ENCODE measurements around the gene PITPNM3. TPM values are rescaled to one million over a fixed set of nuclear protein-coding genes. Genes with fewer than 3 reads are reported as not detected.

The PITPNM3 gene
- total RNA-seq, 1 experiment from 2014 or later = 4.2 TPM

DNA sequence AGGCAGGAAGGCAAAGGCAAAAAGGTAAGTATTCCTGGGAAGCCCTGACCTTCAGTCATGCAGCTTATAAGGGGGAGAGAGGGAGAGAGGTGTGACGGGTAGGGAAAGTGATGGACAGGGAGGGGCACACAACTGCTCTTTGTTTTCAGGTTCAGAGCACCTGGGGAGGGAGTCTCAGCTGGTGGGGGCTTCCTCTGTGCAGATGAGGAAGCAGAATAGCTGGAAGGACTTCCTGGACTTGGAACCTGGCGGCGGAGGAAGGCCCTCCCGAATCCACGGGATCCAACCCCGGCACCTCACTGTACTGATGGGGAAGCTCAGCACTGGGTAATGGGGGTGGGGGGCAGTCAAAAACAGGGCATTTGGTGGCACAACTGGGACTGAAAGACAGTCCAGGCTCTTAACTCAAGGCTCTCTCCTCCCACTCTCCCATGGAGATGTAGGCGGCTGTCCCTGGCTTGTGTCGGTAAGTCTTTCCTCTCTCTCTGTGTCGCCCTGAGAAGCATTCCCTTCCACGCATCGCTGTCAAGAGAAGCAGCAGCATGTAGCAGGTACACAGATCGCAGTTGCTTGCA lies 11.9 kb upstream of the PITPNM3 start:
- H3K9me3 ChIP-seq (ENCODE audit: control insufficient read depth in 1 of 2, insufficient read depth in 1 of 2, low read depth in 1 of 2, low read length in 2 of 2) = no peaks in the 10 kb centered on the region
- H3K27me3 ChIP-seq (ENCODE audit: insufficient read depth, low read length) = no peaks in the 10 kb centered on the region
- ChIA-PET CTCF (no interaction called here), POLR2A (no interaction called here), RAD21 (ENCODE audit: low non-redundant PET in 1 of 2, low total read pairs in 2 of 2, uncharacterized antibody in 2 of 2, unreplicated experiment in 2 of 2) (interaction anchor here in 1 of 2 experiments (0.6 kb wide), 1 partner anchor 82 kb away, joined by 4 read pairs; no protein-coding TSS in a partner anchor)
- H3K4me2 ChIP-seq (ENCODE audit: low read length) = no peak overlapping the region
- no peaks in the 10 kb centered on the region for H3K9me2 ChIP-seq (ENCODE audit: insufficient read depth)
- no peaks in the 10 kb centered on the region for H3K4me1 ChIP-seq (ENCODE audit: control insufficient read depth in 1 of 2, insufficient read depth in 2 of 2, low read length in 2 of 2)
- H3K36me3 ChIP-seq (ENCODE audit: control insufficient read depth in 1 of 2, insufficient read depth in 2 of 2, low read length in 2 of 2) = no peaks in the 10 kb centered on the region
- H4K20me1 ChIP-seq (ENCODE audit: insufficient read depth) = no peaks in the 10 kb centered on the region
- intact Hi-C loops (cut with micrococcal nuclease) = no loop called here
- no peak overlapping the region for H2AFZ ChIP-seq (ENCODE audit: low read depth, low read length, poor library complexity, severe bottlenecking)
- DNase-seq (ENCODE audit: low read depth, low spot score) (no peak), ATAC-seq (no peak)
- no peaks in the 10 kb centered on the region for H3K79me2 ChIP-seq (ENCODE audit: insufficient read depth, low read length)
- H3K4me3 ChIP-seq (replicated peaks in 1 of 2; ENCODE audit: low read depth in 1 of 2, low read length in 2 of 2) = no peak overlapping the region
- no peak overlapping the region for H3K9ac ChIP-seq (ENCODE audit: low read length)
- no peak overlapping the region for H3K27ac ChIP-seq (ENCODE audit: low read depth, low read length)
- TF ChIP-seq CEBPB (IDR thresholded peaks at IDR 0.05; ENCODE audit: low read depth) (no peak), JUND (IDR thresholded peaks at IDR 0.05) (no peak), ZFX (IDR thresholded peaks at IDR 0.05) (no peak), CBX3 (IDR thresholded peaks at IDR 0.05; ENCODE audit: low read depth) (no peak)
- TF ChIP-seq, protein P1, sequence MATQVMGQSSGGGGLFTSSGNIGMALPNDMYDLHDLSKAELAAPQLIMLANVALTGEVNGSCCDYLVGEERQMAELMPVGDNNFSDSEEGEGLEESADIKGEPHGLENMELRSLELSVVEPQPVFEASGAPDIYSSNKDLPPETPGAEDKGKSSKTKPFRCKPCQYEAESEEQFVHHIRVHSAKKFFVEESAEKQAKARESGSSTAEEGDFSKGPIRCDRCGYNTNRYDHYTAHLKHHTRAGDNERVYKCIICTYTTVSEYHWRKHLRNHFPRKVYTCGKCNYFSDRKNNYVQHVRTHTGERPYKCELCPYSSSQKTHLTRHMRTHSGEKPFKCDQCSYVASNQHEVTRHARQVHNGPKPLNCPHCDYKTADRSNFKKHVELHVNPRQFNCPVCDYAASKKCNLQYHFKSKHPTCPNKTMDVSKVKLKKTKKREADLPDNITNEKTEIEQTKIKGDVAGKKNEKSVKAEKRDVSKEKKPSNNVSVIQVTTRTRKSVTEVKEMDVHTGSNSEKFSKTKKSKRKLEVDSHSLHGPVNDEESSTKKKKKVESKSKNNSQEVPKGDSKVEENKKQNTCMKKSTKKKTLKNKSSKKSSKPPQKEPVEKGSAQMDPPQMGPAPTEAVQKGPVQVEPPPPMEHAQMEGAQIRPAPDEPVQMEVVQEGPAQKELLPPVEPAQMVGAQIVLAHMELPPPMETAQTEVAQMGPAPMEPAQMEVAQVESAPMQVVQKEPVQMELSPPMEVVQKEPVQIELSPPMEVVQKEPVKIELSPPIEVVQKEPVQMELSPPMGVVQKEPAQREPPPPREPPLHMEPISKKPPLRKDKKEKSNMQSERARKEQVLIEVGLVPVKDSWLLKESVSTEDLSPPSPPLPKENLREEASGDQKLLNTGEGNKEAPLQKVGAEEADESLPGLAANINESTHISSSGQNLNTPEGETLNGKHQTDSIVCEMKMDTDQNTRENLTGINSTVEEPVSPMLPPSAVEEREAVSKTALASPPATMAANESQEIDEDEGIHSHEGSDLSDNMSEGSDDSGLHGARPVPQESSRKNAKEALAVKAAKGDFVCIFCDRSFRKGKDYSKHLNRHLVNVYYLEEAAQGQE (IDR thresholded peaks at IDR 0.05; ENCODE audit: low read depth) = no peak
- TF ChIP-seq, protein P2, sequence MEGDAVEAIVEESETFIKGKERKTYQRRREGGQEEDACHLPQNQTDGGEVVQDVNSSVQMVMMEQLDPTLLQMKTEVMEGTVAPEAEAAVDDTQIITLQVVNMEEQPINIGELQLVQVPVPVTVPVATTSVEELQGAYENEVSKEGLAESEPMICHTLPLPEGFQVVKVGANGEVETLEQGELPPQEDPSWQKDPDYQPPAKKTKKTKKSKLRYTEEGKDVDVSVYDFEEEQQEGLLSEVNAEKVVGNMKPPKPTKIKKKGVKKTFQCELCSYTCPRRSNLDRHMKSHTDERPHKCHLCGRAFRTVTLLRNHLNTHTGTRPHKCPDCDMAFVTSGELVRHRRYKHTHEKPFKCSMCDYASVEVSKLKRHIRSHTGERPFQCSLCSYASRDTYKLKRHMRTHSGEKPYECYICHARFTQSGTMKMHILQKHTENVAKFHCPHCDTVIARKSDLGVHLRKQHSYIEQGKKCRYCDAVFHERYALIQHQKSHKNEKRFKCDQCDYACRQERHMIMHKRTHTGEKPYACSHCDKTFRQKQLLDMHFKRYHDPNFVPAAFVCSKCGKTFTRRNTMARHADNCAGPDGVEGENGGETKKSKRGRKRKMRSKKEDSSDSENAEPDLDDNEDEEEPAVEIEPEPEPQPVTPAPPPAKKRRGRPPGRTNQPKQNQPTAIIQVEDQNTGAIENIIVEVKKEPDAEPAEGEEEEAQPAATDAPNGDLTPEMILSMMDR (IDR thresholded peaks at IDR 0.05 in 2 of 3, conservative IDR thresholded peaks at IDR 0.05 in 1 of 3; ENCODE audit: borderline replicate concordance in 1 of 3, insufficient read depth in 1 of 3, low read depth in 2 of 3, low read length in 2 of 3) = no peak
- BruUV-seq (replicated peaks) = no TSS peak

Data from HCT116 (cell line).